ENCODE results near the gene PEX14.

The PEX14 gene

GRCh38 chr1:10608690-10609089, 133.9 kb downstream of the PEX14 start:
- Histone ChIP-seq H3K36me3 (ENCODE audit: control insufficient read depth, insufficient read depth, low read length) (peaks cover 10% of the 10 kb centered on the region), H3K4me1 (ENCODE audit: control insufficient read depth, insufficient read depth, low read length, poor library complexity, severe bottlenecking) (no peaks in the 10 kb centered on the region), H3K27ac (ENCODE audit: low read depth, low read length, severe bottlenecking) (no peak overlapping the region), H3K4me3 (ENCODE audit: extremely low read depth, insufficient read depth, low read length, poor library complexity, severe bottlenecking) (no peak overlapping the region), H3K9me3 (ENCODE audit: control insufficient read depth, low read length) (no peaks in the 10 kb centered on the region)
- 82 to 92% methylated on average over 2 of the region's 2 CpGs for WGBS, 2 experiments (ENCODE audit: insufficient coverage in 2 of 2)

DNA sequence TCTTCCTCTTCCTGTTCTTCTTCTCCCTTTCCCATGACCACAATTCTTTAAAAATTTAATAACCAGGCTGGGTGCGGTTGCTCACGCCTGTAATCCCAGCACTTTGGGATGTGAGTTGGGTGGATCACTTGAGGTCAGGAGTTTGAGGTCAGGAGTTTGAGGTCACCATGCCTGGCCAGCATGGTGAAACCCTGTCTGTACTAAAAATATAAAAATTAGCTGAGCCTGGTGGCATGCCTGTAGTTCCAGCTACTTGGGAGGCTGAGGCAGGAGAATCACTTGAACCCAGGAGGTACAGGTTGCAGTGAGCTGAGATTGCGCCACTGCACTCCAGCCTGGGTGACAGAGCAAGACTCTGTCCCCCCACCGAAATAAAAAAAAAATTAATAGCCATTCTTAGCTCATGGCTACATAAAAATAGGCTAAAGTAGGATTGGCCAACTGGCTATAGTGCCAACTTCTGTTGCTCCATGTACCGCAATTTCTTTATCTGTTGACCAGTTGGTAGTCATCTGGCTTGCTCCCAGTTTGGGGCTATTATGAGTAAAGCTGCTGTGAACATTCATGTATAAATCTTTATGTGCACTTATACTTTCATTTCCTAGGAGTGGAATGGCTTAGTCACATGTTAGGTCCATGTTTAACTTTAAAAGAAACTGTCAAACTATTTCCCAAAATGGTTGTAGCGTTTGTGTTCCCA, 136.3 kb downstream of the PEX14 start:
- H3K9me3 ChIP-seq (ENCODE audit: control insufficient read depth, low read length): no peaks in the 10 kb centered on the region
- H3K4me1 ChIP-seq (ENCODE audit: control insufficient read depth, insufficient read depth, low read length, poor library complexity, severe bottlenecking): no peaks in the 10 kb centered on the region
- peaks cover 6% of the 10 kb centered on the region for H3K36me3 ChIP-seq (ENCODE audit: control insufficient read depth, insufficient read depth, low read length)
- H3K27ac ChIP-seq (ENCODE audit: low read depth, low read length, severe bottlenecking): no peak overlapping the region
- no peak overlapping the region for H3K4me3 ChIP-seq (ENCODE audit: extremely low read depth, insufficient read depth, low read length, poor library complexity, severe bottlenecking)
- 83 to 98% methylated on average over 4 to 6 of the region's 6 CpGs for WGBS, 2 experiments (ENCODE audit: insufficient coverage in 2 of 2)

GRCh38 chr1:10612436-10613160, 137.8 kb downstream of the PEX14 start:
- no peaks in the 10 kb centered on the region for H3K9me3 ChIP-seq (ENCODE audit: control insufficient read depth, low read length)

GRCh38 chr1:10613340-10613739, 138.6 kb downstream of the PEX14 start:
- WGBS, 2 experiments (ENCODE audit: insufficient coverage in 2 of 2): 98 to 100% methylated on average over 7 to 9 of the region's 10 CpGs
- Histone ChIP-seq H3K27ac (ENCODE audit: low read depth, low read length, severe bottlenecking) (no peak overlapping the region), H3K4me3 (ENCODE audit: extremely low read depth, insufficient read depth, low read length, poor library complexity, severe bottlenecking) (no peak overlapping the region), H3K9me3 (ENCODE audit: control insufficient read depth, low read length) (no peaks in the 10 kb centered on the region), H3K36me3 (ENCODE audit: control insufficient read depth, insufficient read depth, low read length) (peaks cover 6% of the 10 kb centered on the region), H3K4me1 (ENCODE audit: control insufficient read depth, insufficient read depth, low read length, poor library complexity, severe bottlenecking) (no peaks in the 10 kb centered on the region)

More at GRCh38 chr1:10612436-10613160, 137.8 kb downstream of the PEX14 start:
- no peak overlapping the region for H3K4me3 ChIP-seq (ENCODE audit: extremely low read depth, insufficient read depth, low read length, poor library complexity, severe bottlenecking)
- H3K27ac ChIP-seq (ENCODE audit: low read depth, low read length, severe bottlenecking): no peak overlapping the region
- H3K36me3 ChIP-seq (ENCODE audit: control insufficient read depth, insufficient read depth, low read length): peaks cover 5% of the 10 kb centered on the region
- WGBS, 2 experiments (ENCODE audit: insufficient coverage in 2 of 2): 89 to 92% methylated on average over 12 of the region's 12 CpGs
- H3K4me1 ChIP-seq (ENCODE audit: control insufficient read depth, insufficient read depth, low read length, poor library complexity, severe bottlenecking): no peaks in the 10 kb centered on the region

DNA sequence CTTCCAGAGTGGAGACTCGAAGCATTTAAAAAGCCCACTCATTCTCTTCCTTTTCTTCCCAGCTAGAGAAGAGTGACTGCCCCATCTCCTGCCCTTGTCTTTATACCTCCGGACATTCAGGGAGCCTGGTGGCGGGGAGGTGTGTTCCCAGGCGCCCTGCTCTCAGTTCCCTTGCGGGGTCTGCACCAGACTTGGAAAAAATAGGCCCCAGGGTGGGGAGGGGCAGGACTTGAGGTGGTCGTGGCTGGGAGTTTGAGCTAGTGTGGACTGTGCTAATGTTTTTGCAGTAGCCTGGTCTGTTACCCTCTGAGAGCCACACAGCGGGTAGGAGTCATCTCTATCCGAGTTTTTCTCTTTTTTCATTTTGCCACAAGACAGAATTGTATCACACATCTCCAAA, 139.1 kb downstream of the PEX14 start:
- Histone ChIP-seq H3K36me3 (ENCODE audit: control insufficient read depth, insufficient read depth, low read length) (peaks cover 8% of the 10 kb centered on the region), H3K4me1 (ENCODE audit: control insufficient read depth, insufficient read depth, low read length, poor library complexity, severe bottlenecking) (no peaks in the 10 kb centered on the region), H3K9me3 (ENCODE audit: control insufficient read depth, low read length) (no peaks in the 10 kb centered on the region), H3K27ac (ENCODE audit: low read depth, low read length, severe bottlenecking) (no peak overlapping the region), H3K4me3 (ENCODE audit: extremely low read depth, insufficient read depth, low read length, poor library complexity, severe bottlenecking) (no peak overlapping the region)
- 90 to 95% methylated on average over 4 to 7 of the region's 8 CpGs for WGBS, 2 experiments (ENCODE audit: insufficient coverage in 2 of 2)

- Histone ChIP-seq H3K4me3 (ENCODE audit: extremely low read depth, insufficient read depth, low read length, poor library complexity, severe bottlenecking) (no peak overlapping the region), H3K27ac (ENCODE audit: low read depth, low read length, severe bottlenecking) (no peak overlapping the region), H3K36me3 (ENCODE audit: control insufficient read depth, insufficient read depth, low read length) (peaks cover 8% of the 10 kb centered on the region), H3K4me1 (ENCODE audit: control insufficient read depth, insufficient read depth, low read length, poor library complexity, severe bottlenecking) (no peaks in the 10 kb centered on the region), H3K9me3 (ENCODE audit: control insufficient read depth, low read length) (no peaks in the 10 kb centered on the region)
- WGBS, 2 experiments (ENCODE audit: insufficient coverage in 2 of 2): 91% methylated on average over 12 of the region's 18 CpGs
Measured at GRCh38 chr1:10614377-10615225, 139.9 kb downstream of the PEX14 start.

DNA sequence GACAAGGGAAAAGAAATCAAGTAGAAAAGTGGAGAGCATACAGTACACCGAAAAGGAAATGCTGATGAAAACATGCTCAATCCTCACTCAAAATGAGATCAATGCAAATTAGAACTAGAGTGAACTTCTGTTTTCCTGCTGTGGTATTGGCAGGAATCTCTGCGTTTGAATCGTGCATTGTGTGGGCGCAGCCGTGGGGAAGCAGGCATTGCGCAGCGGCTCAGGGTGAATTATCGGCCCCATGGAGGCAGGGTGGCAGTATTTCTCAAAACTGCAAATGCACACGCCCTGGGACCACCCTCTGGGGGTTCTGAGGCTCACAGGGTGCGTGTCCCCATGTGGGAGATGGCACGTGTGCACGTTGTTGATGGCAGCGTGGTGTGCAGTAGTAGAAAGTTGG, 140.6 kb downstream of the PEX14 start:
- WGBS, 2 experiments (ENCODE audit: insufficient coverage in 2 of 2): 90 to 94% methylated on average over 13 of the region's 13 CpGs
- H3K9me3 ChIP-seq (ENCODE audit: control insufficient read depth, low read length): no peaks in the 10 kb centered on the region
- H3K4me1 ChIP-seq (ENCODE audit: control insufficient read depth, insufficient read depth, low read length, poor library complexity, severe bottlenecking): no peaks in the 10 kb centered on the region
- no peak overlapping the region for H3K4me3 ChIP-seq (ENCODE audit: extremely low read depth, insufficient read depth, low read length, poor library complexity, severe bottlenecking)
- no peak overlapping the region for H3K27ac ChIP-seq (ENCODE audit: low read depth, low read length, severe bottlenecking)
- peaks cover 8% of the 10 kb centered on the region for H3K36me3 ChIP-seq (ENCODE audit: control insufficient read depth, insufficient read depth, low read length)

GRCh38 chr1:10615932-10616671, 141.4 kb downstream of the PEX14 start:
- H3K4me1 ChIP-seq (ENCODE audit: control insufficient read depth, insufficient read depth, low read length, poor library complexity, severe bottlenecking): no peaks in the 10 kb centered on the region
- no peaks in the 10 kb centered on the region for H3K9me3 ChIP-seq (ENCODE audit: control insufficient read depth, low read length)
- peaks cover 8% of the 10 kb centered on the region for H3K36me3 ChIP-seq (ENCODE audit: control insufficient read depth, insufficient read depth, low read length)
- H3K27ac ChIP-seq (ENCODE audit: low read depth, low read length, severe bottlenecking): no peak overlapping the region
- WGBS, 2 experiments (ENCODE audit: insufficient coverage in 2 of 2): 90 to 93% methylated on average over 18 to 24 of the region's 27 CpGs
- no peak overlapping the region for H3K4me3 ChIP-seq (ENCODE audit: extremely low read depth, insufficient read depth, low read length, poor library complexity, severe bottlenecking)

GRCh38 chr1:10616696-10617095, 141.9 kb downstream of the PEX14 start:
- Histone ChIP-seq H3K4me1 (ENCODE audit: control insufficient read depth, insufficient read depth, low read length, poor library complexity, severe bottlenecking) (no peaks in the 10 kb centered on the region), H3K4me3 (ENCODE audit: extremely low read depth, insufficient read depth, low read length, poor library complexity, severe bottlenecking) (no peak overlapping the region), H3K27ac (ENCODE audit: low read depth, low read length, severe bottlenecking) (no peak overlapping the region), H3K9me3 (ENCODE audit: control insufficient read depth, low read length) (no peaks in the 10 kb centered on the region), H3K36me3 (ENCODE audit: control insufficient read depth, insufficient read depth, low read length) (peaks cover 8% of the 10 kb centered on the region)
- 96 to 97% methylated on average over 13 to 15 of the region's 15 CpGs for WGBS, 2 experiments (ENCODE audit: insufficient coverage in 2 of 2)

DNA sequence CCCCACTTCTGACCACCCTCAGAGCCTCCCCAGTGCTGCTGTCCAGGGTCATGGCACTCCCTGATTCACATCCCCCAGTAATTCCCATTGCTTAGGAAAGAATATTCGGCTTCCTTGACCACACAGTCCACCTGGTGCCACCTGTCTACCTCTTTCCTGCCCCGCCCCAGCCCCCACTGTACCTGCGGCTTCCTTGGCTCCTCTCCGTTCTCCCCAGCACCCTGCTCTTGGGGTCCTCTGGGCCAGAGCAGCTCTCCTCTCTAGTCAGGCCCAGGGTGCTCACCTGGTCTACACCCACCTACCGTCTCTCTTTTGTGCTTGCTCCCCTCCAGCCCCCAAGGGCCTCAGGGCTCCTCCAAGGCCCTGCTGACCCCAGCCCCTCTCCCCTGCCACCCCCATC, 142.6 kb downstream of the PEX14 start:
- Histone ChIP-seq H3K9me3 (ENCODE audit: control insufficient read depth, low read length) (no peaks in the 10 kb centered on the region), H3K4me3 (ENCODE audit: extremely low read depth, insufficient read depth, low read length, poor library complexity, severe bottlenecking) (no peak overlapping the region), H3K36me3 (ENCODE audit: control insufficient read depth, insufficient read depth, low read length) (peaks cover 8% of the 10 kb centered on the region), H3K4me1 (ENCODE audit: control insufficient read depth, insufficient read depth, low read length, poor library complexity, severe bottlenecking) (no peaks in the 10 kb centered on the region), H3K27ac (ENCODE audit: low read depth, low read length, severe bottlenecking) (no peak overlapping the region)
- WGBS, 2 experiments (ENCODE audit: insufficient coverage in 2 of 2): 96 to 100% methylated on average over 4 to 5 of the region's 5 CpGs

All from mesodermal cell (in vitro differentiated cells).